NCI-H1436 treated with DMSO at 0.1 percent for 48 hours (cell line): ENCODE measurements around the gene AP1M2.
"Not testable (repeated sequence)": the region's sequence is repeated elsewhere in the genome, so short reads cannot be mapped to it uniquely, and the experiment has no call there.

Experiments used
- DNase-seq: peaks from one replicate; lab custom pipeline; 2025; lab: John Stamatoyannopoulos, UW

Gene AP1M2

GRCh38 chr19:10538204-10538983, 48.7 kb downstream of the AP1M2 start:
- no peak for DNase-seq

DNA sequence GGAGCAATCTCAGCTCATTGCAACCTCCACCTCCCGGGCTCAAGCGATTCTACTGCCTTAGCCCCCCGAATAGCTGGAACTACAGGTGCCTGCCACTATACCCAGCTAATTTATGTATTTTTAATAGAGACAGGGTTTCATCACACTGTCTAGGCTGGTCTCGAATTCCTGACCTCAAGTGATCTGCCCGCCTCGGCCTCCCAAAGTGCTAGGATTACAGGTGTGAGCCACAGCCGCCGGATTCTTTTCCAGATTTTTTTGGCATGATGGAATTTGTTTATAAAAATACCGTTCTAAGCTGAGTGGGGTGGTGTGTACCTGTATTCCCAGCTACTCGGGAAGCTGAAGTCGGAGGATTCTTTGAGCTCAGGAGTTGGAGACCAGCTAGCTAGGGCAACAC, 49.4 kb downstream of the AP1M2 start:
- DNase-seq = no peak

DNA sequence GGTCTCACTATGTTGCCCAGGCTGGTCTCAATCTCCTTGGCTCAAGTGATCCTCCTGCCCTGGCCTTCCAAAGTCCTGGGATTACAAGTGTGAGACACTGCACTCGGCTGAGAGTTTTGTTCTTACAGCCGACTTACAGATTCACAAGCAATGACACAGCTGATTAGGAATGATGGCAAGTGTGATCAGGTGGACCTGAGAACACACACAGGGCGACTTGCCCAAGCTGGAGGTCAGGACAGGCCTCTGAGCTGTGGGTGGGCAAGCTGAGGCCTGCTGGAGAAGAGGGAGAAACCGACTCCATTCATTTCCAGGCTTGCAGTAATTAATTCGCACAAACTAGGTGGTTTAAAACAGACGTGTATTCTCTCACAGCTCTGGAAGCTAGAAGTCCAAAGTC, 51.5 kb downstream of the AP1M2 start:
- no peak for DNase-seq

- DNase-seq = no peak
These were observed 53.3 kb downstream of the AP1M2 start for GRCh38 chr19:10533646-10534386.

- no peak for DNase-seq
These were observed 54.7 kb downstream of the AP1M2 start for GRCh38 chr19:10532457-10532856.

GRCh38 chr19:10526887-10527286, 60.2 kb downstream of the AP1M2 start:
- not testable (repeated sequence) for DNase-seq

DNA sequence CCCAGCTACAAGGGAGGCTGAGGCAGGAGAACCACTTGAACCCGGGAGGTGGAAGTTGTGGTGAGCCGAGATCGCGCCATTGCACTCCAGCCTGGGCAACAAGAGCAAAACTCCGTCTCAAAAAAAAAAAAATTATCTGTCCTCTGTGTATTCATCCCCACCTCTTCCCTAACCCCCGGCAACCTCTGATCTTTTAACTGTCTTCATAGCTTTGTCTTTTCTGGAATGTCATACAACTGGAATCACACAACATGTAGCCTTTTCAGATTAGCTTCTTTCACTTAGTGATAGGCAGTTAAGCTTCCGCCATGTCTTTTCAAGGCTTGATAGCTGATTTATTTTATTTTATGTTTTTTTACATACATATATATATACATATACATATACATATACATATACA, 61.5 kb downstream of the AP1M2 start:
- no peak for DNase-seq

- DNase-seq = no peak
These were observed 63.9 kb downstream of the AP1M2 start for GRCh38 chr19:10523135-10523636.
